Hypothalamus (tissue), 51 donors: Measurements from ENCODE around the gene PLA2G3.

Source experiments
- DNase-seq, 51 donors: peaks; one replicate each; lab custom pipeline; 2025; lab: John Stamatoyannopoulos, UW

PLA2G3 gene

DNA sequence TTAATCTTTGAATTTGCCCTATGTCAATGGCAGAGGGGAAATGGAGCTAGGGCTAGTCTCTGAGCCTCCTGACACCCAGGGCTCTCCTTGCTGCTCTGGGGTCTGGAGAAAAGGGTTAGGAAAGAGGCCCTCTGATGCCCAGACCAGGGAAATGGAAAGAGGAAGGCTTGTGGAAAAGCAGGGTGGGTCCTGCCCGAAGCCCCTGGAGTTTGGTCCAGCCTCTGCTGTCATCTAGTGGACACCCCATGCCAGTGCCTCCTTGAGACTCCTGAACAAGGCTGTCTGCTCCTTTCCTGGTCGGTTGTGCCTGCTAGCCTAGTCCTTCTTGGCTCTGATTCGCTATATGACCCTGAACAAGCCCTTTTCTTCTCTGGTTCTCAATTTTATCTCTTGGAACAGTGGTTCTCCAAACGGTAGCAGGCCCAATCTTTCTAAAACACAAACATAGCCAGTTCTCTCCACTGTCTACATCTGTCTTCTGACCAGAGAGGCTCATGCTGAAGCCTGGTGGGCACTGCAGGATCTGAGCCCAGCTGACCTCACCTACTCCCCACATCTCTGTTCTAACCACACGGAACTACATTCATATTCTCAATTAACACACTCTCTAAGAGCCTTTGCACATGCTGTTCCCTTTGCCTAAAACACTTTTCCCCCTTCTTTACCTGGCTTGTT lies 8.8 kb upstream of the PLA2G3 start:
- peak in 40 of 51 donors; percentile 6 to 78 (median 44) for DNase-seq

DNA sequence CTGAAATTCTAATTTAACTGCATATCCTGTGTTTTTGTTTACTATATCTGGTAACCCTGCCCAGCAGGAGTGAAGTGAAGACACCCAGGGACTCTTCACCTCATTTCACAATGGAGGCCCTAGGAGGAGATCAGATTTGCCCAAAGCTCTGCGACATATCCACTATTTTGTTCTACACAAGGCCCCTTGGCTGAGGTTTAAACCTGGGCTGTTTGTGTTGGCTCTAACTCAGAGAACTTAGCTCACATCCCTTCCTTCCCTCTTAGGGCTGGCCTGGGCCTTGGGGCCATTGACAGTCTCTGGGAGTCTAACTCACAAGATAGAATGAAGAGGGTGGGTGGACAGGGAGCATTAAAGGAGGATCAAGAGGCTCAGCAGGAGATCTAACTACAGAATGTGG lies 8.2 kb upstream of the PLA2G3 start:
- DNase-seq = no peak

DNA sequence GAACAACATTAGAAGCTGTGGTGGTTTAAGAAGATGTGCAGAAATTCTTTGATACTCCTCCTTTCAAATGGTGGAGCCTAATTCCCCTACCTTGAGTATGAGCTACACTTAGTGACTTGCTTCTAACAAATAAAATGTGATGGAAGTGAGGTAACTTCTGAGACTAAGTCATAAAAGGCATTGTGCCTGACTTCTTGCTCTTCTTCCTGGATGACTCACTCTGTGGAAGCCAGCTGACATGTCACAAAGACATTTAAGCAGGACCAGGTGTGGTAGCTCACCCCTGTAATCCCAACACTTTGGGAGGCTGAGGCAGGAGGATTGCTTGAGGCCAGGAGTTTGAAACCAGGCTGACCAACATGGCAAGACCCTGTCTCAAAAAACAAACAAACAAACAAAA lies 3.9 kb upstream of the PLA2G3 start:
- no peak for DNase-seq

DNA sequence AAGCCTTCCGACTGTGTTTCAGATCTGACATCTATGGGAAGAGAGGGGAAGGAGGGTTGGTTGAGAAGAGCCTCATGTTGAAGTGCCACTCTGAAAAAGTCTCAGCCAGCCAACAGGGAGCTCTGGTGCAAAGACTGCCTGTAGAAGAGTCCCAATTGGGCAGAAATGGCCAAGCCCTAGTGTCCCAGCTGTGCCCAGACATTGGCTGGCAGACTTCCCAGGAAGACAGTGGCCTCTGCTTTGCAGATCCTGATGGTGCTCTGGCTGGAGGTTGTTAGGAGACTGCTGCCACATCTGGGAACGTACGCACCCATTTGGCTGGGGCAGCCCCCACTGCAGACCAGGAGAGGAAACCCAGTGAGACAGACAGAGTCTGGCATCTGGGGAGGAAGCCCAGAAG lies 3.2 kb upstream of the PLA2G3 start:
- DNase-seq = peak in 11 of 51 donors; percentile 5 to 40 (median 15)

DNA sequence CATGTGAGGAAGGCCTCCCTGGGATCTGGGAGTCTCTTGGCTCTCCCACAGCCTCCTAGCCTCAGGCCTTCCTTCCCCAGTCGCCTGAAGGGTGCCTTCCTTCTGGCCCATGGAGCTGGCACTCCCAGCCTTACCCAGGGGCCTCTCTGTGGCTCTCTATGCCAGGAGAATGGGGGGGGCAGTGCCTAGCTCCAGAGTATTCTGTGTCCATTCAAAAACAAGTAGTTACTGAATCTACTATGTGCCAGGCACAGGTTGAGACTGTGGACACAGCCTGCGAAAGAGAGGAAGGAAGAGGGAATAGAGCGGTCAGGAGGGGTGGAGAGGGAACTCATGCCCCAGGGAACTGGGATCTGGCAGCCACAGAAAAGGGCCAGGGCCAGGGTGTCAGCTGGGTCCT lies 2.7 kb upstream of the PLA2G3 start:
- peak in 1 of 51 donors; percentile 11 for DNase-seq

DNA sequence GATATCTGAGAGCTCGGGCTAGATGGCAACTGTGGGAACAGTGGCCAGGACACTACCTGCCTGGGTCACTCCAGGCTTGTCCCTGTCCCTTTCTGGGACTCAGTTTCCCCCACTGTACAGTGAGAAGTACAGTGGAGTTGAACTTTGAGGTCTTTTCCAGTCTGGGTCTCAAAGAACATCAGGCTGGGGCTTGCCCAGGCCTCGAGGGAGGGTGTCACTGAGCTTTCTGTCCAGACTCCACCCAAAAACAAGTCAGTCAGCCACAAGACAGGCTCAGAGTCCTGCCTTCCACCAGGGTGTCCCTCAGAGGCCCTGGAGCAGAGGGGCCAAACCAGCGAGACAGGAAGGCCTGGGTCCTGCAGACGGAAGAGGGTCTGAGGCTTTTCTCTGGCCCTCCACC lies 2.0 kb upstream of the PLA2G3 start:
- no peak for DNase-seq

DNA sequence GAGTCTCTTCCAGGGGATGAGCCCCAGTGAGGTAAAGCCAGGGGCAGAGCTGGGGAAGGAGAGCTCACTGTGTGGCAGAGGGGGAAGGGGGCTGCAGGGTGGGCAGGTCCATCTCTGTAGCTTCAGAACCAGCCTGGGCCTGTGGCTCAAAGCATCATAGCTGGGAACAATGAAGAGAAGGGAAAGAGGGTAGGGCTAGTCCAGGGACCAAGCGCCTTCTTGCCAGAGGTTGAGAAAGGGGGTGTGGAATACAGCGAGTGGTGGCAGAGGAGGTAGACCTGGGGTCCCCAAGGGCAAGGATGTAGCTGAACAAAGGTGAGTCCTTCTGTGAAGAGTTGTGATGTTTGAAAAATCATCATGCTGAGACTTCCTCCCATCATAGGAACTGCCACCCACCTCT lies 1.2 kb upstream of the PLA2G3 start:
- DNase-seq = no peak

DNA sequence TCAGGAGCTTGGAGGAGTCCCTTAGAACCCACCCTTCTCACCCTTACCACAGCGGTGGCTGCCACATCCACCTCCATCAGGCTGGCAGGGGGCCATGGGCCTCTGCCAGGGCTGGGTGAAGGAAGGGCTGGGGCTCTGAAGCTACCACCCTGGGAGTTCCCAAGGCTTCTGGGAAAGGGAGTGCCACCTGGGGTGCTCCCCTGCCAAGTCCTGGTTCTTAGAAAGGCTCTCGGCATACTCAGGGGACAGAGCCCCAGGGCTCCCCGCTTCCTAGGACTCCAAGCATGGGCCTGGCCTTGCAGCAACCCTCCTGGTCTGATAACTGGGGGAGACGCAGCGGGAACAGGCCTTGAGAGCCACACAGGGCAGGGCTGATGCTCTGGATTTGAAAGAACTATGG lies 438 bp upstream of the PLA2G3 start:
- no peak for DNase-seq

DNA sequence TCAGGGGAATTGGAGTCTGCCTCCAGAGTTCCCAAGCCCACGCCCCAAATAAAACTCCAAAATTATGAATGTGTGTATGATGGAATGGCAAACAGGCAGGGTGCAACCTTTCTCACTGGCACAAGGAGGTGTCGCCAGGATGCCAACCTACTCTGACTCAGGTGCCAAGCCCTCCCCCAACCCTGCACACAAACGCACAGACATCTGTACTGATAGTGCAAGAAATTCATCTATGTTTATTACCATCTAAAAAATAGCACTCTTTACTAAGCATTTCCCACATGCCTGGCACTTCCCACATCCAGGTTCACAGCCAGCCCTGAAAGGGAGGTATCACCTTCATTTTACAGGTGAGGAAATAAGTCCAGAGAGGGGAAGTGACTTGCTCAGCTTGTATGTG lies 1.2 kb downstream of the PLA2G3 start:
- no peak for DNase-seq

DNA sequence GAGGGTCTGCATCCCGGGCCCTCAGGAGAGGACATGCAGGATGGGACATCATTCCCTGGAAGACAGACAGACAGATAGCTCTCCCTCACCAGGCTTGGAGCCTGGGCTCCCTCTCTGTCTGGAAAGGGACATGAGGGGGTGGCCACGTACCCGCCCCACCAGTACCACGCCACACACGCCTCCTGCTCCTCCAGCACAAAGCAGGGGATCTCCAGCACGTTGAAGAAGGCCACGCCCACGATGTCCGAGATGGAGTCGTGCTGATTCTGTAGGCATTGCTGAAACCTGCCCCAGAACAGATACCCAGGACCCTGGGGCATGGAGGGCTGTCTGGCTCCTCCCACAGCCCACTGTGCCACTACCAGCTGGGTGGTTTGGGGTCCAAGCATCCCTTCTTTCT lies 2.2 kb downstream of the PLA2G3 start:
- DNase-seq = no peak

DNA sequence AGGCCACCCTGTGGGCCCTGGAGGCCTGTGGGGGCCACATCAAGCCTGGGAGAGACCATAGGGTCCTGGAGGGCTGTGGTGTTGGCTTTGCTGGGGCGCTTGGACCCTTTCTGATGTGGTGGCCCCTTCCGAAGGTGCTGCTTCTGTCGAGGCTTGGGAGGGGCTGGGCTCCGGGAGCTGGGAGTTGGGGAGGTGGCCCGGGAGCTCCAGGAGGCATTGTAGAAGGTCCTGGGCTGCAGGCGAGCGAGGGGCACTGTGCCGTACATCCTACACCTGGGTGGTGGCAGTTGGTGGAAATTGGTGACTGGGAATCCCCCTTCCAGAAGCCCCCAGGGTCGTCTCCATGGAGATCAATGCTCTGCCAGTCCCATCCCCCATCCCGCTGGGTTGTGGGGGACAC lies 2.6 kb downstream of the PLA2G3 start:
- no peak for DNase-seq

DNA sequence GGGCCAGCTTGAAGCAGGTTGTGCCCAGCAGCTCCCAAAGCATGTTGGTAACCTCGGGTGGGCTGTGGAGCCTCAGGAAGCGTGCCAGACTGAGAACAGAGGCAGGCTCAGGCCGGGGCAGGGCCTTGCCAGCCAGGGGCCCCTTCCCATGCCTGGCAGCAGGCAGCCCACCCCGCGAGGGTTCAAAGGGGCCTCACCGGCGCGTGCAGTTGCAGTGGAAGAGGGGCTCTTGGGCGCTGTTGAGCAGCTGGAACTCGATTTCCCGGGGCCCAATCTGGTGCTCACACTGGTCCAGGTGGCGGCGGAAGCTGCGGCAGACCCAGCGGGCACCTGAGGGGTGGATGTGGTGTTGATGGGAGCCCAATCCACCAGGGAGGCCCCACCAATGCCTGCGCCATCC lies 3.6 kb downstream of the PLA2G3 start:
- no peak for DNase-seq

DNA sequence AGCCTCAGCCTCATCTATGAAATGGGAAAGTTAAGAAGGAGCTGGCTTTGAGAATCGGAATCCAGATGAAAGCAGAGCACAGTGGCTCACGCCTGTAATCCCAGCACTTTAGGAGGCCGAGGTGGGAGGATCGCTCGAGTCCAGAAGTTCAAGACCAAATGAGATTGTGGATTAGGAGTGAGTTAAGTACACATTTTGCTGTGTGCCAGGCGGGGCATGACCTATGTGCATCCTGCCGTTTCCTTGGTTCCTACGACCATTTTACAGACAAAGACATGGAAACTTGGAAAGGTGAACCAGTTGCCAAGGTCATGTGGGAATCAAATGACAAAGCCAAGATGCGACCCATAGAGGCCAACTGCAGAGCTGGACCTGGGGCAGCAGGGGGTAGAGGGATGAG lies 4.2 kb downstream of the PLA2G3 start:
- DNase-seq = no peak

DNA sequence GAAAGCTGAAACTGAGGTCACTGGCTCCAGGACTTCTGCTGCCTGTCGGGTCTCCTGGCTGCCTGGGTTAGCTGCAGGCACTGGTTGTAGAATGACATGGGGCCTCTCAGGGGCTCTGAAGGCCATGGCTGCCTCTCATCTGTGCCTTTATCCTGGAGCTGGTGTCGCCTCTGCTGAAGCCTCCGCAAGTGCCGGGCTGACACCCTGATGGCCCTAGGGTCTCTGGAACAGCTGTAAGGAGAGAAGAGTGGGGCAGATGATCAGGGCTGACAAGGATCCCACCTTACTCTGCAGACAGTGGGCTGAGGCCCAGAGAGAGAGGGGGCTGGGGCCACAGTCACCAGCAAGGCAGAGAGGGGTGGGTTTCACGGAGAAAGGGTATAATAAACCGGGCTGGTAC lies 4.6 kb downstream of the PLA2G3 start:
- DNase-seq = no peak

DNA sequence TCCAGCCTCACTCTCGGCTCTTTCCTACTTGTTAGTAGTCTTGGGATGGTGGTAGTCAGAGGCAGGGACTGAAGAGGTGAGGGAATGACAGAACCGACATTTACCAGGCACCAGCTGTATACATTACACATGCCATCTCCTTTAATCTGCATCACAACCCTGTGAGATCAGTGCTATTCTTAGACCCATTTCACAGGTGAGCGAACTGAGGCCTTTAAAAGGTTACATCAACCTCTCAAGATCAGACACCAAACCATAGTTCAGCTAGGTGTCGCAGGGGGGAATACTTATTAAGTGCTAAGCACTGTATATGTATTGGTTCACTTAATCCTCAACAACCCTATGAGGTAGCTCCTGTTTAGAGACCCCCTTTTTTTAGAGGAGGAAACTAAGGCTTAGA lies 5.6 kb downstream of the PLA2G3 start:
- no peak for DNase-seq

DNA sequence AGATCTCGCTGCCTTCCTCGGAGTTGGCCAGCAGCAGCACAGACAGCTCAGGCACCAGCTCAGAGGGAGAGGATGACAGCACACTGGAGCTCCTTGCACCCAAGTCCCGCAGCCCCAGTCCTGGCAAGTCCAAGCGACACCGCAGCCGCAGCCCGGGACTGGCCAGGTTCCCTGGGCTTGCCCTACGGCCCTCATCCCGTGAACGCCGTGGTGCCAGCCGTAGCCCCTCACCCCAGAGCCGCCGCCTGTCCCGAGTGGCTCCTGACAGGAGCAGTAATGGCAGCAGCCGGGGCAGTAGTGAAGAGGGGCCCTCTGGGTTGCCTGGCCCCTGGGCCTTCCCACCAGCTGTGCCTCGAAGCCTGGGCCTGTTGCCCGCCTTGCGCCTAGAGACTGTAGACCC lies 6.4 kb downstream of the PLA2G3 start:
- no peak for DNase-seq

DNA sequence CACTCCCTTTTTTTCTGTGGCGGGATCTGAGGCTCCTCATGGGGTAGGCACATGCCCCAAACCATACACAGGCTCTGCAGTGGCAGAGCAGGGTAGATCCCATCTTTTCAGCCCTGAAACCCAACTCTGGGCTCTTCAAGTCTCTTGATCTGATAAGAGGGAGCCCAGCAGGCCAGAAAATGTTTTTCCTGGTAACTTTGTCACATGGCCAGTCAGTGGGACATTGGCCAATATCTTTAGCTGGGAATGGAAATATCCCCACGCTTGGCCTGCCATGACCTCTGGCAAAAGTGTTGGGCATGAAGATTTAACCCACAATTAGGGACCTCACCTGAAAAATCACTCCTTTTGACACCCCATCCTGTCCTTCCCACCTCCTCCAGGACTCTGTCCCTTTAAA lies 9.4 kb downstream of the PLA2G3 start:
- DNase-seq = no peak

DNA sequence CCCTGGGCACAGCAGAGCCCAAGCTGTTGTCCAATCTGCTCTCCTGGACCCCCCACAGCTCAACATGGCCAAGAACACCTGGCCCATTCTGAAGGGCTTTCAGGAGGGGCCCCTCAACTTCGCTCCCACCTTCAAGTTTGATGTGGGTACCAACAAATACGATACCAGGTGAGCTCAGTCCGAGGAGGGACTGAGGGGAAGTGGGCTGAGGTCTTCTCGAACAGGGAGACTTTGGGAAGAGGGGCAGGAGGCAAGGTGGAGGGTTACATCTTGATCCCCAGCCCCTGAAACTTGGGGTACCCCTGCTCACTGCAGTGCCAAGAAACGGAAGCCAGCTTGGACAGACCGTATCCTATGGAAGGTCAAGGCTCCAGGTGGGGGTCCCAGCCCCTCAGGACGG lies 12.2 kb downstream of the PLA2G3 start:
- no peak for DNase-seq

DNA sequence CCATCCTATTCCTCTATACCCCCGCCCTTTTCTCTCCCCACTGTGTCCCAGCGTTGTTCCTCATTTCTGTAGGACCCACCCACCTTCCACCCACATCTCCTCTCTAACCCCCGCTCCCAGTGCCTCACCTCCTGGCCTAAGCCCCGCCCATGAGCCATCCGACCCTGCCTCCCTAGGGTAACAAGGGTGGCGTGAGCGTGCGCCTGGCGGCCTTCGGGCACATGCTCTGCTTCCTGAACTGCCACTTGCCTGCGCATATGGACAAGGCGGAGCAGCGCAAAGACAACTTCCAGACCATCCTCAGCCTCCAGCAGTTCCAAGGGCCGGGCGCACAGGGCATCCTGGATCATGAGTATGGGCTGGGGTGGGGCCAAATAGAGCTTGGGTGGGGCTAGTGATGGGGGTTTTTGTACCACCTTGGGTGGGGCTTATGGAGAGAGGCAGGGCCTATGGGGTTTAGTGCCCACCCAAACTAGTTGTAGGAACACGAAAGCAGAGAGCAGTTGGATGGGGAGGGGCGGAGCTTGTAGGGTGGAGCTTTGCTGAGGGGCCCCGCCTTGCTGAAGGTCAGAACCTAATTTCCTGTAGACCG lies 13.0 kb downstream of the PLA2G3 start:
- DNase-seq = no peak

DNA sequence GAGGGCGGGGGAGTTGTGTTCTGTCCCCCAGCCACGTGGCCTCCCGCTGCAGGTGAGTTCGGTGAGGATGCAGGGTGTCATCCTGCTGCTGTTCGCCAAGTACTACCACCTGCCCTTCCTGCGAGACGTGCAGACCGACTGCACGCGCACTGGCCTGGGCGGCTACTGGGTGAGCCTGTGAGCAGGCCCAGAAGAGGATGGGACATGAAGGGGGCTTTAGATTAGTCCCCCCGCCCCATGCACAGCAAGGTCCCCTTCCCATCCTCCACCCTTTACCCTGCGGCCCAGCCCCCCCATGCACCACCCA lies 13.5 kb downstream of the PLA2G3 start:
- DNase-seq = no peak

DNA sequence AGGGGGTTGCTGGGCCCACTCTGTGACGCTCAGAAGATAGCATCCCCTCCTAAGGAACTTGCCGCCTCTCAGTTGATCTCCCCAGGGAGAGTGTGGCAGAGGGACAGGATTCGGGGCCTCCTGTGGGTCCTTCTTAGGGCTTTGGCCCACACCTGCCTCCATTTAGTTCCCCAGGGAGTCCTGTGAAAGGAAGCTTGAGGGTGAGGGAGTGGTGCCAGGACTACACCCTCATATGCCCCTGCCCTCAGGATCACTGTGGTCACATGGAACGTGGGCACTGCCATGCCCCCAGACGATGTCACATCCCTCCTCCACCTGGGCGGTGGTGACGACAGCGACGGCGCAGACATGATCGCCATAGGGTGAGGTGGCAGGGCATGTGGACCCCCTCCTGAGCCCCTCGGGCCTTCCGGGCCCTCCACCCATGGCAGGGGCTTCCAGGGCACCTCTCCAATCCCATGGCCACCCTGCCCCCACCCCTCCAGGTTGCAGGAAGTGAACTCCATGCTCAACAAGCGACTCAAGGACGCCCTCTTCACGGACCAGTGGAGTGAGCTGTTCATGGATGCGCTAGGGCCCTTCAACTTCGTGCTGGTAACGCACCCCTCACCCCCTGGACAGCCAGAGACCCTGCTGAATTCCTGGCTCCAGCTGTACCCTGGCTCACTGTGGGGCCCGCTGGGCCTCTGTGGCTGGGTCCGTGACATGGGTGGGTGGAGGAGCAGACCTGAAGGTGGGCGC lies 14.0 kb downstream of the PLA2G3 start:
- no peak for DNase-seq

DNA sequence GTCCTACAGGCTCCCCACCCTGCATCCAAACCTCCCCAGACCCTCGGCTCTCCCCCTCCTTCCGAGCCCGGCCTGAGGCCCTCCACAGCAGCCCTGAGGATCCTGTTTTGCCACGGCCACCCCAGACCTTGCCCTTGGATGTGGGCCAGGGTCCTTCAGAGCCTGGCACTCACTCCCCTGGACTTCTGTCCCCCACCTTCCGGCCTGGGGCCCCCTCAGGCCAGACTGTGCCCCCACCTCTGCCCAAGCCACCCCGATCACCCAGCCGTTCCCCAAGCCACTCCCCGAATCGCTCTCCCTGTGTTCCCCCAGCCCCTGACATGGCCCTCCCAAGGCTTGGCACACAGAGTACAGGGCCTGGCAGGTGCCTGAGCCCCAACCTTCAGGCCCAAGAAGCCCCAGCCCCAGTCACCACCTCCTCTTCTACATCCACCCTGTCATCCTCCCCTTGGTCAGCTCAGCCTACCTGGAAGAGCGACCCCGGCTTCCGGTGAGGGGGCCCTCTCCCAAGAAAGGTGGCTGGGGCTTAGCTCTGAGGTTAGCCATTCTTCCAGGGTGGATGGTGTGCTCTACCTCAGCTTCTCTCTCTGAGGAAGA lies 14.7 kb downstream of the PLA2G3 start:
- no peak for DNase-seq
